H1 (cell line): ENCODE data around the gene DOCK8. TPM values are rescaled to one million over a fixed set of nuclear protein-coding genes. Genes with fewer than 3 reads are reported as not detected.

Experiments
- CTCF ChIA-PET: fragments of 300-600 bp; sonication (Branson Sonifier 250); formaldehyde crosslinking; loops from one replicate; lab custom pipeline; 2021; ENCODE audit not compliant: partially characterized antibody; lab: Charles Lee
- POLR2A ChIA-PET: fragments of 300-600 bp; sonication (Branson Sonifier 250); formaldehyde crosslinking; loops from one replicate; lab custom pipeline; 2021; ENCODE audit warnings: inconsistent platforms; ENCODE audit not compliant: partially characterized antibody; lab: Charles Lee
- DNase-seq, 2 experiments: peaks; one replicate each; pipeline versions ENCODE4 v3.0.0 to v3.0.0-alpha.2; 2010 to 2022; ENCODE audit warnings: low spot score in 2 of 2, low read depth in 1 of 2, mixed read lengths in 1 of 2
- FAIRE-seq: peaks from 2 replicates; lab custom pipeline; 2011; peaks lifted over from hg19 to GRCh38; lab: Jason Lieb, UNC
- H2AFZ ChIP-seq: 2 replicates; pipeline ENCODE4 v1.8.1; 2012; ENCODE audit warnings: low read length, inconsistent platforms
- H2AK5ac ChIP-seq: 2 replicates; pipeline ENCODE4 v1.6.1; 2013; ENCODE audit warnings: low read depth, low read length
- H2BK120ac ChIP-seq: replicated peaks from 2 replicates; pipeline ENCODE3; 2013; ENCODE audit warnings: low read depth, low read length, inconsistent platforms
- H2BK12ac ChIP-seq: 2 replicates; pipeline ENCODE4 v1.6.1; 2013; ENCODE audit warnings: low read depth, low read length
- H2BK15ac ChIP-seq: 2 replicates; pipeline ENCODE4 v1.6.1; 2013; ENCODE audit warnings: low read length
- H2BK20ac ChIP-seq: 2 replicates; pipeline ENCODE4 v1.6.1; 2013; ENCODE audit warnings: low read length
- H2BK5ac ChIP-seq: 2 replicates; pipeline ENCODE4 v1.6.1; 2013; ENCODE audit warnings: low read depth, low read length
- H3K14ac ChIP-seq: 2 replicates; pipeline ENCODE4 v1.6.1; 2013; ENCODE audit warnings: inconsistent platforms; ENCODE audit not compliant: insufficient read length
- H3K18ac ChIP-seq: 2 replicates; pipeline ENCODE4 v1.6.1; 2013; ENCODE audit warnings: low read length; ENCODE audit errors: extremely low read depth
- H3K23ac ChIP-seq: 2 replicates; pipeline ENCODE4 v1.6.1; 2013; ENCODE audit warnings: inconsistent platforms; ENCODE audit not compliant: insufficient read length
- H3K23me2 ChIP-seq: 2 replicates; pipeline ENCODE4 v1.6.1; 2013; ENCODE audit warnings: low read depth, low read length
- H3K27ac ChIP-seq: 2 replicates; pipeline ENCODE4 v1.6.1; 2011; ENCODE audit warnings: low read depth, low read length, inconsistent platforms
- H3K27me3 ChIP-seq, 4 experiments: replicated peaks in 1 of 4; 1 replicate in 1 of 4; 2 replicates in 3 of 4; pipeline versions ENCODE4 v1.6.1 to v1.8.1; 2011 to 2013; ENCODE audit warnings: low read length in 3 of 4, mild to moderate bottlenecking in 3 of 4, inconsistent platforms in 2 of 4, mixed read lengths in 2 of 4, moderate library complexity in 1 of 4; ENCODE audit not compliant: control insufficient read depth in 3 of 4, insufficient read depth in 3 of 4; ENCODE audit errors: extremely low read depth in 1 of 4
- H3K36me3 ChIP-seq, 4 experiments: 2 replicates each; pipeline versions ENCODE4 v1.6.1 to v1.8.1; 2011 to 2013; ENCODE audit warnings: mild to moderate bottlenecking in 4 of 4, low read length in 3 of 4, moderate library complexity in 2 of 4, control low read depth in 1 of 4, inconsistent platforms in 1 of 4; ENCODE audit not compliant: insufficient read depth in 4 of 4, control insufficient read depth in 2 of 4
- H3K4ac ChIP-seq: replicated peaks from 2 replicates; pipeline ENCODE3; 2013; ENCODE audit warnings: low read length, low read depth, mixed read lengths, inconsistent platforms; ENCODE audit not compliant: insufficient read length
- H3K4me1 ChIP-seq, 4 experiments: replicated peaks in 1 of 4; 1 replicate in 1 of 4; 2 replicates in 3 of 4; pipeline versions ENCODE4 v1.6.1 to v1.8.1; 2011 to 2013; ENCODE audit warnings: low read length in 3 of 4, inconsistent platforms in 2 of 4, mixed read lengths in 1 of 4; ENCODE audit not compliant: insufficient read depth in 4 of 4, control insufficient read depth in 3 of 4
- H3K4me2 ChIP-seq, 2 experiments: 2 replicates each; pipeline versions ENCODE4 v1.6.1 to v1.8.1; 2011 to 2013; ENCODE audit warnings: low read depth in 2 of 2, low read length in 2 of 2, control low read depth in 1 of 2, inconsistent platforms in 1 of 2, mild to moderate bottlenecking in 1 of 2; ENCODE audit not compliant: insufficient read depth in 1 of 2
- H3K4me3 ChIP-seq, 4 experiments: fragments of 200-600, 300-600 bp in 1 of 4; sonication (generic), shearing (Covaris generic), sonication (Bioruptor Twin) in 1 of 4; 2 replicates each; pipeline versions ENCODE4 v1.5.1 to v1.8.1; 2011 to 2016; ENCODE audit warnings: low read length in 4 of 4, low read depth in 3 of 4, control low read depth in 2 of 4, inconsistent platforms in 2 of 4, mild to moderate bottlenecking in 2 of 4, mixed read lengths in 1 of 4, moderate library complexity in 1 of 4; ENCODE audit not compliant: insufficient read depth in 2 of 4; ENCODE audit errors: extremely low read depth in 1 of 4
- H3K56ac ChIP-seq: replicated peaks from 2 replicates; pipeline ENCODE3; 2013; ENCODE audit warnings: low read depth, mild to moderate bottlenecking, mixed read lengths, low read length, inconsistent platforms; ENCODE audit not compliant: insufficient read length
- H3K79me1 ChIP-seq: 2 replicates; pipeline ENCODE4 v1.6.1; 2013; ENCODE audit warnings: low read depth, low read length, control low read depth
- H3K79me2 ChIP-seq, 2 experiments: 2 replicates each; pipeline versions ENCODE4 v1.6.1 to v1.8.1; 2012 to 2013; ENCODE audit warnings: low read length in 2 of 2, mild to moderate bottlenecking in 2 of 2, inconsistent platforms in 1 of 2; ENCODE audit not compliant: insufficient read depth in 2 of 2, control insufficient read depth in 1 of 2
- H3K9ac ChIP-seq, 4 experiments: replicated peaks in 1 of 4; 1 replicate in 1 of 4; 2 replicates in 3 of 4; pipeline versions ENCODE4 v1.6.1 to v1.8.1; 2011 to 2013; ENCODE audit warnings: low read depth in 3 of 4, low read length in 3 of 4, control low read depth in 2 of 4, mild to moderate bottlenecking in 2 of 4, moderate library complexity in 2 of 4, inconsistent platforms in 1 of 4; ENCODE audit errors: extremely low read depth in 1 of 4
- H3K9me3 ChIP-seq, 2 experiments: 2 replicates each; pipeline versions ENCODE4 v1.6.1 to v1.8.1; 2012 to 2013; ENCODE audit warnings: mild to moderate bottlenecking in 2 of 2, moderate library complexity in 2 of 2, control low read depth in 1 of 2, inconsistent platforms in 1 of 2, low read depth in 1 of 2, low read length in 1 of 2, mixed read lengths in 1 of 2; ENCODE audit not compliant: insufficient read depth in 2 of 2
- H4K20me1 ChIP-seq, 2 experiments: replicated peaks in 1 of 2; 2 replicates each; pipeline versions ENCODE3 to v1.8.1; 2011 to 2013; ENCODE audit warnings: inconsistent platforms in 2 of 2, low read length in 2 of 2, mild to moderate bottlenecking in 1 of 2; ENCODE audit not compliant: insufficient read depth in 2 of 2, control insufficient read depth in 1 of 2
- H4K5ac ChIP-seq: 2 replicates; pipeline ENCODE4 v1.6.1; 2013; ENCODE audit warnings: low read length, low read depth, mixed read lengths, inconsistent platforms; ENCODE audit not compliant: insufficient read length
- H4K8ac ChIP-seq: 2 replicates; pipeline ENCODE4 v1.8.0; 2013; ENCODE audit warnings: mild to moderate bottlenecking, moderate library complexity, low read length, inconsistent platforms; ENCODE audit not compliant: insufficient read depth; ENCODE audit errors: extremely low read depth
- H4K91ac ChIP-seq: replicated peaks from 2 replicates; pipeline ENCODE3; 2013; ENCODE audit warnings: low read length, mixed read lengths, inconsistent platforms; ENCODE audit not compliant: insufficient read length
- CHD1 ChIP-seq: IDR thresholded peaks from 2 replicates; pipeline ENCODE4 v1.6.1; 2012; ENCODE audit warnings: low read depth, low read length, improper control_type of control experiment
- CREB1 ChIP-seq: IDR thresholded peaks from 2 replicates; pipeline ENCODE4 v1.6.1; 2012; ENCODE audit warnings: inconsistent platforms
- EZH2 ChIP-seq: fragments of 200-600 bp; sonication (generic); IDR thresholded peaks from 2 replicates; pipeline ENCODE4 v1.7.1; 2012; ENCODE audit warnings: low read depth, mild to moderate bottlenecking, moderate library complexity, low read length, inconsistent platforms; ENCODE audit not compliant: severe bottlenecking
- FOSL1 ChIP-seq: IDR thresholded peaks from 2 replicates; pipeline ENCODE4 v1.6.1; 2011; ENCODE audit warnings: mild to moderate bottlenecking, low read depth, low read length, moderate library complexity; ENCODE audit not compliant: insufficient read depth
- MAX ChIP-seq: IDR thresholded peaks from 2 replicates; pipeline ENCODE4 v1.6.1; 2012; ENCODE audit warnings: inconsistent platforms
- SIN3A ChIP-seq, 2 experiments: IDR thresholded peaks in 1 of 2; conservative IDR thresholded peaks in 1 of 2; 2 replicates each; pipeline ENCODE4 v1.6.1; 2011 to 2012; ENCODE audit warnings: low read length in 2 of 2, improper control_type of control experiment in 1 of 2, low read depth in 1 of 2, mild to moderate bottlenecking in 1 of 2
- TAF1 ChIP-seq: IDR thresholded peaks from 2 replicates; pipeline ENCODE4 v1.6.1; 2011; ENCODE audit warnings: mild to moderate bottlenecking, low read depth, low read length
- TAF7 ChIP-seq: optimal IDR thresholded peaks from 2 replicates; pipeline ENCODE3; 2011; ENCODE audit warnings: low read depth, mild to moderate bottlenecking, inconsistent platforms, low read length, moderate library complexity, borderline replicate concordance
- TEAD4 ChIP-seq: IDR thresholded peaks from 2 replicates; pipeline ENCODE4 v1.6.1; 2012; ENCODE audit warnings: low read depth, low read length, inconsistent platforms, mixed read lengths
- WGBS, 2 experiments: shearing (Covaris generic) in 1 of 2; methylation state at CpG; one replicate each; pipeline versions ENCODE4 v1.1.6 to v1.1.7; 2013 to 2015; ENCODE audit warnings: low lambda C conversion rate in 2 of 2, mixed read lengths in 2 of 2, inconsistent platforms in 1 of 2, low coverage in 1 of 2, missing lambda C conversion rate in 1 of 2; ENCODE audit not compliant: insufficient replicate concordance in 2 of 2, insufficient coverage in 1 of 2, insufficient read length in 1 of 2; ENCODE audit errors: extremely low coverage in 1 of 2, missing lambda C conversion rate in 1 of 2; 5-methylcytosine and 5-hydroxymethylcytosine counted together
- polyA plus RNA-seq, 7 experiments: library from polyadenylated mRNA; depleted of rRNA in 3 of 7; stranded (reverse) in 5 of 7; unstranded in 2 of 7; fragments of >200 nt in 5 of 7; fragments of 200-250 nt in 2 of 7; gene quantifications; 1 replicate in 5 of 7; 2 replicates in 1 of 7; 4 replicates in 1 of 7; pipeline versions ENCODE4 v1.2.1 to v1.2.3, GENCODE V29; 2011 to 2013; ENCODE audit warnings: missing spikeins in 2 of 7, mixed read lengths in 2 of 7
- total RNA-seq: library from RNA; stranded (reverse); fragmentation: NEBNext Ultra II Directional; extraction: Animal tissue kit (Norgen Biotek cat#: 25700); gene quantifications from 2 replicates; pipeline ENCODE4 v1.2.1, GENCODE V29; 2021

Gene DOCK8
- total and polyA plus RNA-seq, 2 of the 8 experiments (the other 6 are each of a cell fraction or from before 2014, with no cell fraction given): 0.57 to 2.0 TPM

GRCh38 chr9:479304-479970 is 264.8 kb downstream of the DOCK8 start:
- no peak overlapping the region for H3K23ac ChIP-seq
- WGBS, 2 experiments: 89% methylated on average over 4 of the region's 4 CpGs; no CpG with 5 or more reads in 1 of the 2 experiments
- no peak overlapping the region for H3K4me3 ChIP-seq
- H2BK20ac ChIP-seq: no peak overlapping the region
- no peaks in the 10 kb centered on the region for H3K27me3 ChIP-seq
- no peak overlapping the region for H4K91ac ChIP-seq
- H4K8ac ChIP-seq: no peak overlapping the region
- DNase-seq (no peak), FAIRE-seq (no peak)
- H3K23me2 ChIP-seq: no peaks in the 10 kb centered on the region
- no peak overlapping the region for H3K18ac ChIP-seq
- H3K79me1 ChIP-seq: no peaks in the 10 kb centered on the region
- no peak overlapping the region for H3K14ac ChIP-seq
- no peak overlapping the region for H3K27ac ChIP-seq
- no peaks in the 10 kb centered on the region for H3K79me2 ChIP-seq
- peaks cover 1 to 8% of the 10 kb centered on the region in 2 experiments; a peak in 2 of 4 replicates for H3K9me3 ChIP-seq
- peaks cover 0 to 10% (median under 1%) of the 10 kb centered on the region in 4 experiments; a peak in 2 of 8 replicates for H3K36me3 ChIP-seq
- H2AFZ ChIP-seq: no peak overlapping the region
- POLR2A ChIA-PET: no interaction called here
- peaks cover 0 to 9% (median 6%) of the 10 kb centered on the region in 4 experiments; a peak in 4 of 7 replicates for H3K4me1 ChIP-seq
- H3K4ac ChIP-seq: no peak overlapping the region
- H3K9ac ChIP-seq: no peak overlapping the region
- no peak overlapping the region for H4K5ac ChIP-seq
- no peaks in the 10 kb centered on the region for H4K20me1 ChIP-seq
- no peak overlapping the region for H2AK5ac ChIP-seq
- H2BK15ac ChIP-seq: no peak overlapping the region
- H3K4me2 ChIP-seq: no peak overlapping the region
- no peak overlapping the region for H3K56ac ChIP-seq
- H2BK5ac ChIP-seq: no peak overlapping the region
- H2BK12ac ChIP-seq: no peak overlapping the region
- no peak overlapping the region for H2BK120ac ChIP-seq
- TF ChIP-seq CREB1 (no peak), MAX (no peak), TAF7 (no peak), TEAD4 (no peak), EZH2 (no peak), CHD1 (no peak), TAF1 (no peak), FOSL1 (no peak), SIN3A (conservative IDR thresholded peaks at IDR 0.05 in 1 of 2, IDR thresholded peaks at IDR 0.05 in 1 of 2; ENCODE audit: low read depth in 1 of 2, low read length in 2 of 2) (no peak)
- CTCF ChIA-PET: interaction anchor here (0.7 to 1.5 kb wide), 2 partner anchors 9 to 73 kb away, joined by 3 read pairs; no protein-coding TSS in a partner anchor
